HCT116 (cell line): ENCODE results near the gene DHRS7B. TPM values are rescaled to one million over a fixed set of nuclear protein-coding genes. Genes with fewer than 3 reads are reported as not detected.
"Not testable (repeated sequence)": the region's sequence is repeated elsewhere in the genome, so short reads cannot be mapped to it uniquely, and the experiment has no call there.

Source experiments
- ATAC-seq: fragments of 200-7000 bp; cut with Tn5 transposase; 2 replicates; pipeline ENCODE4 v1.9.1; 2020; ENCODE audit warnings: mild to moderate bottlenecking, moderate library complexity
- BruUV-seq: library from RNA; stranded (reverse); fragments of 400-500 nt; replicated peaks from 2 replicates; lab custom pipeline; 2021; lab: Mats Ljungman, UMichigan
- CTCF ChIA-PET: fragments of 300-600 bp; sonication (Branson Sonifier 250); formaldehyde crosslinking; loops from one replicate; lab custom pipeline; 2021; ENCODE audit warnings: antibody characterized with exemption; lab: Charles Lee
- POLR2A ChIA-PET: fragments of 300-600, 350-600 bp; sonication (Branson Sonifier 250); formaldehyde crosslinking; loops from one replicate; lab custom pipeline; 2021; ENCODE audit warnings: antibody characterized with exemption; lab: Charles Lee
- RAD21 ChIA-PET, 2 experiments: fragments of 300-600 bp; sonication (Branson Sonifier 250); formaldehyde crosslinking; loops; one replicate each; lab custom pipeline; 2023; ENCODE audit warnings: low total read pairs in 2 of 2; ENCODE audit not compliant: uncharacterized antibody in 2 of 2, unreplicated experiment in 2 of 2, low non-redundant PET in 1 of 2; lab: Charles Lee
- DNase-seq: peaks from one replicate; pipeline ENCODE4 v3.0.0-alpha.2; 2010; ENCODE audit warnings: low read depth, low spot score
- H2AFZ ChIP-seq: fragments of 200-600 bp; shearing (Covaris generic), sonication (generic); 2 replicates; pipeline ENCODE4 v1.6.1; 2017; ENCODE audit warnings: low read depth, mixed run types, mixed read lengths, antibody characterized with exemption, low read length; ENCODE audit not compliant: poor library complexity, severe bottlenecking
- H3K27ac ChIP-seq: 2 replicates; pipeline ENCODE4 v1.5.1; 2012; ENCODE audit warnings: low read depth, low read length
- H3K27me3 ChIP-seq: fragments of 200-600 bp; sonication (generic); 2 replicates; pipeline ENCODE4 v1.6.1; 2016; ENCODE audit warnings: mixed run types, low read length, mixed read lengths; ENCODE audit not compliant: insufficient read depth
- H3K36me3 ChIP-seq, 2 experiments: fragments of 200-500 bp in 1 of 2; fragments of 200-600 bp in 1 of 2; sonication (Bioruptor generic) in 1 of 2; sonication (generic) in 1 of 2; 2 replicates each; pipeline versions ENCODE4 v1.5.1 to v1.6.1; 2014 to 2016; ENCODE audit warnings: low read length in 2 of 2, inconsistent platforms in 1 of 2, mixed read lengths in 1 of 2, mixed run types in 1 of 2; ENCODE audit not compliant: insufficient read depth in 2 of 2, control insufficient read depth in 1 of 2
- H3K4me1 ChIP-seq, 2 experiments: fragments of 200-600 bp in 1 of 2; sonication (generic) in 1 of 2; 2 replicates each; pipeline versions ENCODE4 v1.5.1 to v1.6.1; 2012 to 2017; ENCODE audit warnings: low read length in 2 of 2, inconsistent platforms in 1 of 2, mild to moderate bottlenecking in 1 of 2, mixed read lengths in 1 of 2, mixed run types in 1 of 2, moderate library complexity in 1 of 2; ENCODE audit not compliant: insufficient read depth in 2 of 2, control insufficient read depth in 1 of 2
- H3K4me2 ChIP-seq: fragments of 200-600 bp; sonication (generic); 2 replicates; pipeline ENCODE4 v1.6.1; 2017; ENCODE audit warnings: mixed run types, low read length, mixed read lengths
- H3K4me3 ChIP-seq, 2 experiments: fragments of 200-600 bp in 1 of 2; sonication (generic) in 1 of 2; replicated peaks in 1 of 2; 2 replicates each; pipeline ENCODE4 v1.5.1; 2011 to 2016; ENCODE audit warnings: low read length in 2 of 2, control low read depth in 1 of 2, low read depth in 1 of 2, mild to moderate bottlenecking in 1 of 2, mixed read lengths in 1 of 2, mixed run types in 1 of 2
- H3K79me2 ChIP-seq: fragments of 200-600 bp; sonication (generic); 2 replicates; pipeline ENCODE4 v1.6.1; 2017; ENCODE audit warnings: mild to moderate bottlenecking, mixed run types, low read length, moderate library complexity, mixed read lengths; ENCODE audit not compliant: insufficient read depth
- H3K9ac ChIP-seq: fragments of 200-600 bp; sonication (generic); 2 replicates; pipeline ENCODE4 v1.6.1; 2016; ENCODE audit warnings: low read length, mixed read lengths
- H3K9me2 ChIP-seq: fragments of 200-600 bp; sonication (generic), shearing (Covaris generic); 2 replicates; pipeline ENCODE4 v1.6.1; 2017; ENCODE audit warnings: mixed run types, mild to moderate bottlenecking, moderate library complexity; ENCODE audit not compliant: insufficient read depth
- H3K9me3 ChIP-seq, 2 experiments: fragments of 200-500 bp in 1 of 2; fragments of 200-600 bp in 1 of 2; sonication (Bioruptor generic) in 1 of 2; sonication (generic) in 1 of 2; 2 replicates each; pipeline ENCODE4 v1.6.1; 2014 to 2017; ENCODE audit warnings: low read length in 2 of 2, mixed read lengths in 2 of 2, inconsistent platforms in 1 of 2, low read depth in 1 of 2, mild to moderate bottlenecking in 1 of 2, mixed run types in 1 of 2, moderate library complexity in 1 of 2; ENCODE audit not compliant: control insufficient read depth in 1 of 2, insufficient read depth in 1 of 2
- H4K20me1 ChIP-seq: fragments of 200-600 bp; sonication (generic), shearing (Covaris generic); 2 replicates; pipeline ENCODE4 v1.6.1; 2017; ENCODE audit warnings: mixed run types, mild to moderate bottlenecking, moderate library complexity; ENCODE audit not compliant: insufficient read depth
- CEBPB ChIP-seq: IDR thresholded peaks from 2 replicates; pipeline ENCODE4 v1.6.1; 2012; ENCODE audit warnings: low read depth
- EGR1 ChIP-seq: IDR thresholded peaks from 2 replicates; pipeline ENCODE4 v1.6.1; 2012; ENCODE audit warnings: low read depth
- SIN3A ChIP-seq: IDR thresholded peaks from 2 replicates; pipeline ENCODE4 v1.6.1; 2012; ENCODE audit warnings: low read depth
- YY1 ChIP-seq: IDR thresholded peaks from 2 replicates; pipeline ENCODE4 v1.6.1; 2011; ENCODE audit warnings: low read length, low read depth, moderate library complexity, mild to moderate bottlenecking; ENCODE audit not compliant: insufficient replicate concordance; ENCODE audit errors: extremely low read depth
- ZBTB33 ChIP-seq: IDR thresholded peaks from 2 replicates; pipeline ENCODE4 v1.6.1; 2011; ENCODE audit warnings: mild to moderate bottlenecking, low read length, moderate library complexity; ENCODE audit not compliant: insufficient replicate concordance; ENCODE audit errors: extremely low read depth
- intact Hi-C: fragments of 100-400 bp; cut with micrococcal nuclease; formaldehyde crosslinking; loops from 2 replicates; pipeline ENCODE4 v1.10.0; 2022
- total RNA-seq: library from RNA; stranded (reverse); gene quantifications from one replicate; pipeline ENCODE4 v1.2.1, GENCODE V29; 2021; ENCODE audit not compliant: unreplicated experiment

DHRS7B gene
- total RNA-seq, 1 experiment from 2014 or later, result 19.6 TPM

GRCh38 chr17:21113716-21114115 is 13.0 kb upstream of the DHRS7B start (continued):
- TF ChIP-seq YY1, result no peak
- no peak for TF ChIP-seq ZBTB33
- no peak for TF ChIP-seq SIN3A
- TF ChIP-seq CEBPB, result no peak
- no peak for TF ChIP-seq EGR1

GRCh38 chr17:21114791-21115190 is 12.0 kb upstream of the DHRS7B start:
- H3K4me1 ChIP-seq, H3K9me3 ChIP-seq, H3K9me2 ChIP-seq, H3K79me2 ChIP-seq, BruUV-seq, RAD21 ChIA-PET, ATAC-seq, H3K4me2 ChIP-seq, H3K9ac ChIP-seq, H3K27me3 ChIP-seq, H3K4me3 ChIP-seq, H4K20me1 ChIP-seq, CTCF ChIA-PET, POLR2A ChIA-PET, H3K27ac ChIP-seq, H3K36me3 ChIP-seq, H2AFZ ChIP-seq, DNase-seq: not testable (repeated sequence)
- intact Hi-C loops, result loop anchor here (5.0 kb wide), 1 partner anchor 72 kb away; the partner anchor contains the start of gene USP22
